ENCODE results near the gene CETP.
"Not testable (repeated sequence)": the region's sequence is repeated elsewhere in the genome, so short reads cannot be mapped to it uniquely, and the experiment has no call there.

The CETP gene

GRCh38 chr16:56981729-56982271 is 20.1 kb downstream of the CETP start:
- no peak for DNase-seq (ENCODE audit: low read depth)

- no peak for DNase-seq (ENCODE audit: low read depth)
Observed at GRCh38 chr16:56982695-56983094, 20.9 kb downstream of the CETP start.

GRCh38 chr16:56983211-56983751 is 21.5 kb downstream of the CETP start:
- DNase-seq (ENCODE audit: low read depth), result no peak

GRCh38 chr16:56984639-56985038 is 22.9 kb downstream of the CETP start:
- DNase-seq (ENCODE audit: low read depth), result no peak

- DNase-seq (ENCODE audit: low read depth), result no peak
Observed at GRCh38 chr16:56985288-56985961, 23.7 kb downstream of the CETP start.

- DNase-seq (ENCODE audit: low read depth), result no peak
Observed at GRCh38 chr16:56985962-56986360, 24.2 kb downstream of the CETP start.

GRCh38 chr16:56986361-56986760 is 24.6 kb downstream of the CETP start:
- no peak for DNase-seq (ENCODE audit: low read depth)

GRCh38 chr16:56986908-56987307 is 25.2 kb downstream of the CETP start:
- not testable (repeated sequence) for DNase-seq (ENCODE audit: low read depth)

- DNase-seq (ENCODE audit: low read depth), result no peak
Observed at GRCh38 chr16:56987692-56988091, 25.9 kb downstream of the CETP start.

GRCh38 chr16:56988161-56988947 is 26.6 kb downstream of the CETP start:
- no peak for DNase-seq (ENCODE audit: low read depth)

- DNase-seq (ENCODE audit: low read depth), result peak; percentile 96
Observed at GRCh38 chr16:56988948-56989945, 27.5 kb downstream of the CETP start, which contains the start of gene NLRC5. TSS of gene NLRC5 (plus strand) at chr16:56989557. CDS start at chr16:57020713, 31,156 bp downstream.

GRCh38 chr16:56989988-56990387 is 28.2 kb downstream of the CETP start:
- DNase-seq (ENCODE audit: low read depth), result no peak

GRCh38 chr16:56990407-56991286 is 28.9 kb downstream of the CETP start:
- no peak for DNase-seq (ENCODE audit: low read depth)

GRCh38 chr16:56992431-56992830 is 30.7 kb downstream of the CETP start:
- DNase-seq (ENCODE audit: low read depth), result not testable (repeated sequence)

GRCh38 chr16:56993204-56993603 is 31.5 kb downstream of the CETP start:
- no peak for DNase-seq (ENCODE audit: low read depth)

GRCh38 chr16:56994311-56994710 is 32.6 kb downstream of the CETP start:
- DNase-seq (ENCODE audit: low read depth), result no peak

- no peak for DNase-seq (ENCODE audit: low read depth)
Observed at GRCh38 chr16:56995136-56995805, 33.5 kb downstream of the CETP start.

- DNase-seq (ENCODE audit: low read depth), result no peak
Observed at GRCh38 chr16:56997264-56997663, 35.5 kb downstream of the CETP start.

- no peak for DNase-seq (ENCODE audit: low read depth)
Observed at GRCh38 chr16:56997931-56998330, 36.2 kb downstream of the CETP start.

GRCh38 chr16:56998352-56998751 is 36.6 kb downstream of the CETP start:
- DNase-seq (ENCODE audit: low read depth), result no peak

Measured in stimulated activated CD4-positive, alpha-beta T cell treated with anti-CD3 and anti-CD28 coated beads, Interleukin-2, amount 100 ng/mL, for 4 hours (primary cell).